Spleen (tissue), 7 donors: Measurements from ENCODE around the gene CUL5.

Experiments
- POLR2AphosphoS5 ChIP-seq, 3 donors: sonication (generic); formaldehyde crosslinking; IDR thresholded peaks; one replicate each; pipeline ENCODE4 v1.5.1; 2017; ENCODE audit warnings: antibody characterized with exemption in 3 of 3
- TF ChIP-seq, protein P1 (sequence below), 11 experiments: fragments of 200-600 bp in 7 of 11; fragments of 450-650 bp in 4 of 11; sonication (generic) in 4 of 11; IDR thresholded peaks in 8 of 11; conservative IDR thresholded peaks in 3 of 11; 1 replicate in 7 of 11; 2 replicates in 4 of 11; pipeline versions ENCODE4 v1.4.0 to v1.8.0; 2016 to 2021; ENCODE audit warnings: antibody characterized with exemption in 11 of 11, inconsistent platforms in 4 of 11, mild to moderate bottlenecking in 1 of 11
- donor health status: DM: no; HTN: no; CAD: no; lungs with moderate emphysema.
- donor health status: DM: no; HTN: no; CAD: no.
- donor health status: DM: no; HTN: no; CAD: no.

DNA sequence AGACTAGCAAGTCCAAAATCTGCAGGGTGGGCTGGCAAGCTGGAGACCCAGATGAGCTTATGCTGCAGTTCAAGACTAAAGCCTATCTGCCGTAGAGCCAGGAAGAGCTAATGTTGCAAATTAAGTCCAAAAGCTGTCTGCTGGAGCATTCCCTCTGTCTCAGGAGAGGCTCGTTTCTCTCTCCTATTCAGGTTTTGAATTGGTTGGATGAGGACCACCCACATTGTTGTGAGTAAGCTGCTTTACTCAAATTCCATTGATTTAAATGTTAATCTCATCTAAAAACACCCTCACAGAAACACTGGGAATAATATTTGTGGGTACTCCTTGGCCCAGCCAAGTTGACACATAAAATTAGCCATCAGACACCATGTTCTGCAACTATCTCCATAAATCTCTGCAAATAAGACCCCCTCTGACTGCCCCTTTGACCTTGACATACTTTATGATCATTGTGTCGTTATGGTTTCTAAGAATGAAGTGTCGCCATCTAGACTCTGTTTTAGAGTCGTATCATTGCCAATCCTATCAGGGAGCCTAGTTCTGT lies 16.8 kb upstream of the CUL5 start:
- TF ChIP-seq, protein P1, sequence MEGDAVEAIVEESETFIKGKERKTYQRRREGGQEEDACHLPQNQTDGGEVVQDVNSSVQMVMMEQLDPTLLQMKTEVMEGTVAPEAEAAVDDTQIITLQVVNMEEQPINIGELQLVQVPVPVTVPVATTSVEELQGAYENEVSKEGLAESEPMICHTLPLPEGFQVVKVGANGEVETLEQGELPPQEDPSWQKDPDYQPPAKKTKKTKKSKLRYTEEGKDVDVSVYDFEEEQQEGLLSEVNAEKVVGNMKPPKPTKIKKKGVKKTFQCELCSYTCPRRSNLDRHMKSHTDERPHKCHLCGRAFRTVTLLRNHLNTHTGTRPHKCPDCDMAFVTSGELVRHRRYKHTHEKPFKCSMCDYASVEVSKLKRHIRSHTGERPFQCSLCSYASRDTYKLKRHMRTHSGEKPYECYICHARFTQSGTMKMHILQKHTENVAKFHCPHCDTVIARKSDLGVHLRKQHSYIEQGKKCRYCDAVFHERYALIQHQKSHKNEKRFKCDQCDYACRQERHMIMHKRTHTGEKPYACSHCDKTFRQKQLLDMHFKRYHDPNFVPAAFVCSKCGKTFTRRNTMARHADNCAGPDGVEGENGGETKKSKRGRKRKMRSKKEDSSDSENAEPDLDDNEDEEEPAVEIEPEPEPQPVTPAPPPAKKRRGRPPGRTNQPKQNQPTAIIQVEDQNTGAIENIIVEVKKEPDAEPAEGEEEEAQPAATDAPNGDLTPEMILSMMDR (IDR thresholded peaks at IDR 0.05 in 8 of 11, conservative IDR thresholded peaks at IDR 0.05 in 3 of 11) = no peak
- no peak for TF ChIP-seq POLR2AphosphoS5 (IDR thresholded peaks at IDR 0.05)
